SH-SY5Y (cell line): ENCODE measurements around the gene ARHGAP45.

Experiments used
- GATA2 ChIP-seq: IDR thresholded peaks from 2 replicates; pipeline ENCODE4 v1.6.1; 2011; ENCODE audit warnings: mild to moderate bottlenecking, low read depth, low read length
- GATA3 ChIP-seq: IDR thresholded peaks from 2 replicates; pipeline ENCODE4 v1.6.1; 2011; ENCODE audit warnings: low read depth, mild to moderate bottlenecking, low read length, moderate library complexity

DNA sequence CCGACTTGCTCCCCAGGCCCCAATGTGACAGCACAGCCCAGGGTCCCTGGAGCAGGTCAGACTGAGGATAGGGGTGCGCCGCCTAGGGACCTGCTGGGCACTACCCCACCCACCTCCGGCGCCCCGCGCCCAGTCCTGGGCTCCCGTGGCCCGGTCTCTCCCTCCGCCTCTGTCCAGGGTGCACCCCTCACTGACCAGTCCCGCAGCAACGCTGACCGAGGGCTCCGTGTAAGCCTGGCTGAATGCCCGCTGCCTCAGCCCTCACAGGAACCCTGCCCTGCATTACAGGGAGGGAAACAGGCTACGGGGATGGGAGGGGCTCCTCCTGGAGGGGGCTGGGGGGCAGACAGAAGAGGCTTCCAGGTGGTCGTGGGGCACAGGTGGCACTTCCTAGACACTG, 68.5 kb downstream of the ARHGAP45 start:
- no peak for TF ChIP-seq GATA2
- no peak for TF ChIP-seq GATA3
